Panc1 (cell line): Measurements from ENCODE around the gene LIME1. TPM values are rescaled to one million over a fixed set of nuclear protein-coding genes. Genes with fewer than 3 reads are reported as not detected.

Source experiments
- ATAC-seq: fragments of 200-7000 bp; cut with Tn5 transposase; 2 replicates; pipeline ENCODE4 v1.9.1; 2020; ENCODE audit warnings: mild to moderate bottlenecking, moderate library complexity
- BruUV-seq: library from RNA; stranded (reverse); fragments of 400-500 nt; replicated peaks from 2 replicates; lab custom pipeline; 2021; lab: Mats Ljungman, UMichigan
- CTCF ChIA-PET: fragments of 300-600 bp; sonication (Branson Sonifier 250); formaldehyde crosslinking; loops from one replicate; lab custom pipeline; 2022; ENCODE audit warnings: antibody characterized with exemption; lab: Charles Lee
- POLR2A ChIA-PET: fragments of 300-600 bp; sonication (Branson Sonifier 250); formaldehyde crosslinking; loops from one replicate; lab custom pipeline; 2022; ENCODE audit warnings: antibody characterized with exemption; lab: Charles Lee
- DNase-seq: peaks from one replicate; pipeline ENCODE4 v3.0.0-alpha.2; 2010; ENCODE audit warnings: low read depth, low spot score
- H3K27ac ChIP-seq: 2 replicates; pipeline ENCODE4 v1.5.1; 2011; ENCODE audit warnings: mild to moderate bottlenecking, low read length, inconsistent platforms
- H3K27me3 ChIP-seq: fragments of 200-500 bp; sonication (Bioruptor generic); 2 replicates; pipeline ENCODE4 v1.6.0; 2014; ENCODE audit warnings: low read length, inconsistent platforms; ENCODE audit not compliant: control insufficient read depth, insufficient read depth
- H3K36me3 ChIP-seq: fragments of 200-500 bp; sonication (Bioruptor generic); 2 replicates; pipeline ENCODE4 v1.5.1; 2014; ENCODE audit warnings: inconsistent platforms, mild to moderate bottlenecking, low read length, moderate library complexity; ENCODE audit not compliant: control insufficient read depth, insufficient read depth
- H3K4me1 ChIP-seq: 2 replicates; pipeline ENCODE4 v1.5.1; 2011; ENCODE audit warnings: inconsistent platforms, mild to moderate bottlenecking, low read length, moderate library complexity; ENCODE audit not compliant: control insufficient read depth, insufficient read depth
- H3K4me3 ChIP-seq, 2 experiments: 2 replicates each; pipeline ENCODE4 v1.5.1; 2011 to 2012; ENCODE audit warnings: low read depth in 2 of 2, low read length in 2 of 2, mild to moderate bottlenecking in 2 of 2, inconsistent platforms in 1 of 2, moderate library complexity in 1 of 2
- H3K9me3 ChIP-seq: fragments of 200-500 bp; sonication (Bioruptor generic); 2 replicates; pipeline ENCODE4 v1.5.1; 2014; ENCODE audit warnings: low read depth, mild to moderate bottlenecking, inconsistent platforms, low read length, moderate library complexity; ENCODE audit not compliant: control insufficient read depth, insufficient read depth
- CTCF ChIP-seq: fragments of 450-650 bp; IDR thresholded peaks from 2 replicates; pipeline ENCODE4 v1.5.1; 2017; ENCODE audit warnings: mild to moderate bottlenecking
- POLR2AphosphoS5 ChIP-seq: IDR thresholded peaks from 2 replicates; pipeline ENCODE4 v1.6.1; 2012; ENCODE audit warnings: mild to moderate bottlenecking, low read depth, low read length, moderate library complexity
- REST ChIP-seq, 2 experiments: IDR thresholded peaks; 2 replicates each; pipeline ENCODE4 v1.6.1; 2011 to 2012; ENCODE audit warnings: low read depth in 2 of 2, control low read depth in 1 of 2, low read length in 1 of 2, mild to moderate bottlenecking in 1 of 2, moderate library complexity in 1 of 2; ENCODE audit not compliant: insufficient read depth in 1 of 2
- SIN3A ChIP-seq: IDR thresholded peaks from 2 replicates; pipeline ENCODE4 v1.6.1; 2012; ENCODE audit warnings: low read depth, mild to moderate bottlenecking, low read length, moderate library complexity, borderline replicate concordance; ENCODE audit not compliant: insufficient read depth
- TCF7L2 ChIP-seq: IDR thresholded peaks from 2 replicates; pipeline ENCODE4 v1.6.1; 2011; ENCODE audit warnings: mild to moderate bottlenecking, low read depth, low read length, inconsistent platforms
- in situ Hi-C: cut with HindIII; loops from 2 replicates; pipeline ENCODE4 v1.10.0; 2016; ENCODE audit warnings: low sequenced_read_pairs, low pct_unique_long_range_greater_than_20kb
- intact Hi-C: fragments of 100-400 bp; cut with micrococcal nuclease; formaldehyde crosslinking; loops from one replicate; pipeline ENCODE4 v1.10.0; 2022; ENCODE audit not compliant: unreplicated experiment
- total RNA-seq: library from RNA; stranded (reverse); gene quantifications from one replicate; pipeline ENCODE4 v1.2.1, GENCODE V29; 2021; ENCODE audit not compliant: unreplicated experiment

LIME1 gene
- total RNA-seq, 1 experiment from 2014 or later: 15.2 TPM

GRCh38 chr20:63748934-63749270 lies 12.4 kb downstream of the LIME1 start:
- POLR2A ChIA-PET: no interaction called here
- BruUV-seq: no TSS peak

GRCh38 chr20:63749597-63750508 lies 13.4 kb downstream of the LIME1 start:
- no peak overlapping the region for H3K4me3 ChIP-seq
- no peak for ATAC-seq
- H3K27me3 ChIP-seq: no peaks in the 10 kb centered on the region
- in situ Hi-C loops: no loop called here
- H3K4me1 ChIP-seq: 0 out of 2 replicates have a peak, but pooled peaks cover 3% of the 10 kb centered on the region
- POLR2A ChIA-PET: no interaction called here
- no TSS peak for BruUV-seq
- H3K27ac ChIP-seq: no peak overlapping the region
- H3K9me3 ChIP-seq: no peaks in the 10 kb centered on the region
- DNase-seq: no peak
- H3K36me3 ChIP-seq: no peaks in the 10 kb centered on the region
- TF ChIP-seq CTCF: no peak
- no peak for TF ChIP-seq SIN3A
- no peak for TF ChIP-seq TCF7L2
- TF ChIP-seq POLR2AphosphoS5: no peak
- TF ChIP-seq REST (IDR thresholded peaks at IDR 0.05; ENCODE audit: insufficient read depth in 1 of 2, low read depth in 2 of 2, low read length in 1 of 2): no peak
- intact Hi-C loops: no loop called here
- CTCF ChIA-PET: no interaction called here

More at GRCh38 chr20:63748934-63749270, 12.4 kb downstream of the LIME1 start:
- DNase-seq: no peak
- Histone ChIP-seq H3K36me3 (no peaks in the 10 kb centered on the region; the same call in 1 of the 2 replicates), H3K27ac (no peak overlapping the region), H3K4me1 (peaks cover 3% of the 10 kb centered on the region; the same call in 1 of the 2 replicates), H3K4me3 (no peak overlapping the region), H3K9me3 (no peaks in the 10 kb centered on the region), H3K27me3 (no peaks in the 10 kb centered on the region)
- CTCF ChIA-PET: no interaction called here
- intact Hi-C loops: no loop called here
- no peak for ATAC-seq
- in situ Hi-C loops: no loop called here
- TF ChIP-seq POLR2AphosphoS5: no peak
- TF ChIP-seq TCF7L2: no peak
